ENCODE results near the gene CCBE1.

- TF ChIP-seq CTCF (IDR thresholded peaks at IDR 0.05; ENCODE audit: insufficient read depth, low read length) (no peak), REST (IDR thresholded peaks at IDR 0.05; ENCODE audit: insufficient replicate concordance, low read depth) (no peak), POLR2AphosphoS5 (IDR thresholded peaks at IDR 0.05; ENCODE audit: low read depth) (no peak), GABPA (IDR thresholded peaks at IDR 0.05; ENCODE audit: low read depth) (no peak)
Observed at GRCh38 chr18:59728816-59729215, 31.6 kb upstream of the CCBE1 start.

Data from HL-60 (cell line).